ENCODE measurements around the gene ALPL. TPM values are rescaled to one million over a fixed set of nuclear protein-coding genes. Genes with fewer than 3 reads are reported as not detected.

ALPL gene
- total RNA-seq, 1 donor from 2014 or later: 10.2 TPM

DNA sequence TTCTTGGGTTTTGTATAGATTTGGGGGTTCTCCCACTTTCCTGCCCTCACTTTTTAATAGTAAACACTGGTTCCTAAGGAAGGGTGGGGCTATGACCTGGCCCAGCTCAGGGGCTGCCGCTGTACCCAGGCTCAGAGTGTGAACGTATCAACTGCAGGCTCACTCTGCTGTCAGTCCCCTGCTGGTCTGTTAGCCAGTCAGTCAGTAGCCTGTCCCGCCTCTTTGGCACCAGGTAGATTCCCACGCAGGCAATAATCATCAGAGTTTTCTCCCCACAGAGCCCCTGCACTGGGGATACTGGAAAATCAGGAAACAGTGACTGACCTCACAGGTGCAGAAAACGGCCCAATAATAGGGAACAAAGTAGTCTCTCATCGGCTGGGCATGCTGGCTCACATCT lies 15.0 kb upstream of the ALPL start:
- H3K4me3 ChIP-seq: no peak overlapping the region
- intact Hi-C loops (cut with micrococcal nuclease): no loop called here
- peaks cover under 1% of the 10 kb centered on the region for H3K9me3 ChIP-seq (replicated peaks)
- TF ChIP-seq, protein P1, sequence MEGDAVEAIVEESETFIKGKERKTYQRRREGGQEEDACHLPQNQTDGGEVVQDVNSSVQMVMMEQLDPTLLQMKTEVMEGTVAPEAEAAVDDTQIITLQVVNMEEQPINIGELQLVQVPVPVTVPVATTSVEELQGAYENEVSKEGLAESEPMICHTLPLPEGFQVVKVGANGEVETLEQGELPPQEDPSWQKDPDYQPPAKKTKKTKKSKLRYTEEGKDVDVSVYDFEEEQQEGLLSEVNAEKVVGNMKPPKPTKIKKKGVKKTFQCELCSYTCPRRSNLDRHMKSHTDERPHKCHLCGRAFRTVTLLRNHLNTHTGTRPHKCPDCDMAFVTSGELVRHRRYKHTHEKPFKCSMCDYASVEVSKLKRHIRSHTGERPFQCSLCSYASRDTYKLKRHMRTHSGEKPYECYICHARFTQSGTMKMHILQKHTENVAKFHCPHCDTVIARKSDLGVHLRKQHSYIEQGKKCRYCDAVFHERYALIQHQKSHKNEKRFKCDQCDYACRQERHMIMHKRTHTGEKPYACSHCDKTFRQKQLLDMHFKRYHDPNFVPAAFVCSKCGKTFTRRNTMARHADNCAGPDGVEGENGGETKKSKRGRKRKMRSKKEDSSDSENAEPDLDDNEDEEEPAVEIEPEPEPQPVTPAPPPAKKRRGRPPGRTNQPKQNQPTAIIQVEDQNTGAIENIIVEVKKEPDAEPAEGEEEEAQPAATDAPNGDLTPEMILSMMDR (IDR thresholded peaks at IDR 0.05; ENCODE audit: borderline replicate concordance): no peak
- H3K4me1 ChIP-seq: peaks cover 16% of the 10 kb centered on the region
- H3K27ac ChIP-seq (replicated peaks): no peak overlapping the region
- no peak for DNase-seq
- H3K36me3 ChIP-seq: no peaks in the 10 kb centered on the region
- H3K27me3 ChIP-seq (ENCODE audit: low read depth): peaks cover 22% of the 10 kb centered on the region

GRCh38 chr1:21495225-21495820 lies 13.9 kb upstream of the ALPL start:
- Histone ChIP-seq H3K27ac (replicated peaks) (no peak overlapping the region), H3K4me3 (no peak overlapping the region), H3K36me3 (no peaks in the 10 kb centered on the region), H3K4me1 (peaks cover 16% of the 10 kb centered on the region), H3K9me3 (replicated peaks) (peaks cover 6% of the 10 kb centered on the region), H3K27me3 (ENCODE audit: low read depth) (peaks cover 14% of the 10 kb centered on the region)
- intact Hi-C loops (cut with micrococcal nuclease): no loop called here
- no peak for DNase-seq
- TF ChIP-seq, protein P1 (IDR thresholded peaks at IDR 0.05; ENCODE audit: borderline replicate concordance): no peak

- H3K4me3 ChIP-seq: no peak overlapping the region
- peaks cover 14% of the 10 kb centered on the region for H3K27me3 ChIP-seq (ENCODE audit: low read depth)
- no peaks in the 10 kb centered on the region for H3K36me3 ChIP-seq
- TF ChIP-seq, protein P1 (IDR thresholded peaks at IDR 0.05; ENCODE audit: borderline replicate concordance): no peak
- H3K4me1 ChIP-seq: peaks cover 15% of the 10 kb centered on the region
- DNase-seq: no peak
- peaks cover 6% of the 10 kb centered on the region for H3K9me3 ChIP-seq (replicated peaks)
- H3K27ac ChIP-seq (replicated peaks): no peak overlapping the region
- intact Hi-C loops (cut with micrococcal nuclease): no loop called here
Observed at GRCh38 chr1:21496063-21496462, 13.2 kb upstream of the ALPL start.

GRCh38 chr1:21496886-21497285 lies 12.3 kb upstream of the ALPL start:
- Histone ChIP-seq H3K27me3 (ENCODE audit: low read depth) (peaks cover 14% of the 10 kb centered on the region), H3K27ac (replicated peaks) (no peak overlapping the region), H3K9me3 (replicated peaks) (peaks cover 6% of the 10 kb centered on the region)

GRCh38 chr1:21497466-21498061 lies 11.7 kb upstream of the ALPL start:
- intact Hi-C loops (cut with micrococcal nuclease): no loop called here
- TF ChIP-seq, protein P1 (IDR thresholded peaks at IDR 0.05; ENCODE audit: borderline replicate concordance): no peak

More at GRCh38 chr1:21496886-21497285, 12.3 kb upstream of the ALPL start:
- intact Hi-C loops (cut with micrococcal nuclease): no loop called here
- no peaks in the 10 kb centered on the region for H3K36me3 ChIP-seq
- peaks cover 7% of the 10 kb centered on the region for H3K4me1 ChIP-seq
- TF ChIP-seq, protein P1 (IDR thresholded peaks at IDR 0.05; ENCODE audit: borderline replicate concordance): no peak
- DNase-seq: no peak
- H3K4me3 ChIP-seq: no peak overlapping the region

More at GRCh38 chr1:21497466-21498061, 11.7 kb upstream of the ALPL start:
- H3K27me3 ChIP-seq (ENCODE audit: low read depth): peaks cover 14% of the 10 kb centered on the region
- no peak for DNase-seq
- H3K9me3 ChIP-seq (replicated peaks): peaks cover 6% of the 10 kb centered on the region
- no peak overlapping the region for H3K27ac ChIP-seq (replicated peaks)
- no peaks in the 10 kb centered on the region for H3K4me1 ChIP-seq
- H3K4me3 ChIP-seq: no peak overlapping the region
- no peaks in the 10 kb centered on the region for H3K36me3 ChIP-seq

Data from left ventricle myocardium inferior (tissue), 1 donor.